Measurements from ENCODE around the gene MICAL2. TPM values are rescaled to one million over a fixed set of nuclear protein-coding genes. Genes with fewer than 3 reads are reported as not detected.

Gene MICAL2
- total and polyA plus RNA-seq, 10 of the 15 experiments (the other 5 are each of a cell fraction or from before 2014, with no cell fraction given): 0.90 to 5.6 (median 2.4) TPM

GRCh38 chr11:12143461-12144258 is 33.3 kb downstream of the MICAL2 start:
- Histone ChIP-seq H3K4me3 (no peak overlapping the region), H3K9ac (ENCODE audit: control insufficient read depth, insufficient read depth, low read length) (no peak overlapping the region), H3K36me3 (ENCODE audit: control insufficient read depth in 2 of 2, insufficient read depth in 2 of 2, low read length in 1 of 2) (no peaks in the 10 kb centered on the region), H3K4me1 (ENCODE audit: control insufficient read depth, insufficient read depth, low read length) (no peaks in the 10 kb centered on the region), H3K9me3 (replicated peaks; ENCODE audit: control insufficient read depth, insufficient read depth, low read length) (no peaks in the 10 kb centered on the region), H3K4me2 (ENCODE audit: control insufficient read depth, insufficient read depth) (no peak overlapping the region), H3K27ac (ENCODE audit: control insufficient read depth, insufficient read depth) (no peak overlapping the region), H3K79me2 (ENCODE audit: control insufficient read depth, insufficient read depth, low read length) (no peaks in the 10 kb centered on the region), H2AFZ (ENCODE audit: control insufficient read depth, low read depth, low read length) (no peak overlapping the region), H3K27me3 (replicated peaks in 1 of 2; ENCODE audit: control insufficient read depth in 2 of 2, insufficient read depth in 2 of 2, low read length in 1 of 2) (no peaks in the 10 kb centered on the region), H4K20me1 (ENCODE audit: control insufficient read depth, insufficient read depth) (no peaks in the 10 kb centered on the region)
- TF ChIP-seq MLLT1 (IDR thresholded peaks at IDR 0.05) (no peak), SREBF1 (IDR thresholded peaks at IDR 0.05; ENCODE audit: low read length) (no peak), RAD21 (IDR thresholded peaks at IDR 0.05; ENCODE audit: insufficient read depth, low read depth, low read length) (no peak), ZBTB11 (CRISPR knock-in tag; IDR thresholded peaks at IDR 0.05) (no peak), PBX3 (IDR thresholded peaks at IDR 0.05; ENCODE audit: insufficient replicate concordance, low read depth, low read length) (no peak), JUNB (IDR thresholded peaks at IDR 0.05) (no peak), NR2C1 (IDR thresholded peaks at IDR 0.05) (no peak)
- DNase-seq (ENCODE audit: low read depth, low spot score) (no peak), ATAC-seq (no peak), FAIRE-seq (no peak)
- ChIA-PET CTCF (no interaction called here), POLR2A (no interaction called here), SMC1A (ENCODE audit: uncharacterized antibody, unreplicated experiment) (no interaction called here), RAD21 (ENCODE audit: unreplicated experiment) (interaction anchor here (1.5 kb wide), 1 partner anchor 94 kb away, joined by 3 read pairs; no protein-coding TSS in a partner anchor)
- 44% methylated on average over 7 of the region's 7 CpGs for WGBS (ENCODE audit: insufficient coverage, insufficient replicate concordance, low lambda C conversion rate, missing lambda C conversion rate)
- no TSS peak for BruUV-seq (replicated peaks)
- intact Hi-C loops (cut with micrococcal nuclease; ENCODE audit: unreplicated experiment): no loop called here
- in situ Hi-C loops (cut with MboI): no loop called here
